Peyer's patch (tissue), 4 donors: ENCODE measurements around the gene IGSF8. TPM values are rescaled to one million over a fixed set of nuclear protein-coding genes. Genes with fewer than 3 reads are reported as not detected.

Experiments
- DNase-seq, 3 donors: peaks; one replicate each; pipeline ENCODE4 v3.0.0-alpha.2; 2017 to 2019
- H3K27ac ChIP-seq, 4 donors: fragments of 200-600 bp; sonication (generic); one replicate each; pipeline ENCODE4 v1.5.1; 2016 to 2019
- H3K27me3 ChIP-seq, 2 donors: fragments of 200-600 bp; sonication (generic); one replicate each; pipeline ENCODE4 v1.5.1; 2019
- H3K36me3 ChIP-seq, 3 donors: fragments of 200-600 bp; sonication (generic); one replicate each; pipeline ENCODE4 v1.5.1; 2016 to 2019
- H3K4me1 ChIP-seq, 4 donors: fragments of 200-600 bp; sonication (generic); one replicate each; pipeline ENCODE4 v1.5.1; 2016 to 2019
- H3K4me3 ChIP-seq, 4 donors: fragments of 200-600 bp; sonication (generic); 1 replicate in 3 of 4; 2 replicates in 1 of 4; pipeline ENCODE4 v1.5.1; 2016 to 2019; ENCODE audit warnings: mild to moderate bottlenecking in 1 of 4
- H3K9me3 ChIP-seq, 4 donors: fragments of 200-600 bp; sonication (generic); one replicate each; pipeline ENCODE4 v1.5.1; 2016 to 2019; ENCODE audit warnings: mild to moderate bottlenecking in 1 of 4
- POLR2A ChIP-seq, 2 donors: fragments of 450-650 bp; IDR thresholded peaks; one replicate each; pipeline ENCODE4 v1.5.1; 2017; ENCODE audit warnings: antibody characterized with exemption in 2 of 2, mild to moderate bottlenecking in 2 of 2, moderate library complexity in 2 of 2
- total RNA-seq, 4 donors: library from RNA; depleted of rRNA; stranded (reverse); fragments of >200 nt; gene quantifications; one replicate each; pipeline ENCODE4 v1.1.0, GENCODE V29; 2016
- TF ChIP-seq, protein P1 (sequence below), 6 experiments: fragments of 450-650 bp in 4 of 6; fragments of 200-600 bp in 2 of 6; sonication (generic) in 1 of 6; IDR thresholded peaks; one replicate each; pipeline ENCODE4 v1.5.1; 2017 to 2019; ENCODE audit warnings: antibody characterized with exemption in 6 of 6, mild to moderate bottlenecking in 3 of 6, moderate library complexity in 1 of 6

Gene IGSF8
- total RNA-seq, 4 donors from 2014 or later = 20.6 to 65.3 (median 38.9) TPM

DNA sequence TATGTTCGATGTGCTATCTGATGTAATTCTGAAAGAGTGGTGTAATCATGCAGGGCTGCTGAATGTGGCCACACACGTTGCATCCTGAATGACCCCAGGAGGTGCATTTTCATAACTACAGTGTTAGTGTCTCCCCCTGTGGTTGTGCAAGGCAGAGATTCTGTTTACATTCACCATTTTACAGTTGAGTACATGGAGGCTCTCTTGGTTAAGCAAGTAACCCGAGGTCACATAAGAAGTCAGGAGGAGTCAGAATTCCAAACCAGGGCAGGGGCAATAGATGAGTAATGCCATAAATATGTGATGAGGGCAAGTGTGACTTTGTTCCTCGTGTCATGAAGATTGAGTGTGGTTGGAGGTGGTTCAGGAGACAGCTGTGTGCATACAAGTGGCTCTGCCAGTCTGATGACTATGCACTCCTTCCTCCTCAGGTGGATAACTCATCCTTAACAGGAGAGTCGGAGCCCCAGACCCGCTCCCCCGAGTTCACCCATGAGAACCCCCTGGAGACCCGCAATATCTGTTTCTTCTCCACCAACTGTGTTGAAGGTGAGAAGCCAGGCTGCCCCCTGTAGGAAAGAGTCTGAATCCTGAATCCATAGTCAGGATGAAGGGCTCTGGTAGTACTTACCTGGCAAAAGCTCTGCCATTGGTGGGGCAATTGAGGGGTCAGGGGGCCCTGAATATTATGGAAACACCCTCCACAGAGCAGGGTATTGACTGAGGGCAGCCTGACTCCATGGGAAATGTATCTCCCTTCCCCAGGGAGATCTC is 26.5 kb upstream of the IGSF8 start:
- Histone ChIP-seq H3K9me3 (no peaks in the 10 kb centered on the region), H3K4me1 (no peaks in the 10 kb centered on the region), H3K4me3 (no peak overlapping the region), H3K36me3 (peaks cover 0 to 6% (median 0%) of the 10 kb centered on the region in 3 donors), H3K27ac (no peak overlapping the region), H3K27me3 (no peaks in the 10 kb centered on the region)
- no peak for TF ChIP-seq POLR2A (IDR thresholded peaks at IDR 0.05)
- TF ChIP-seq, protein P1, sequence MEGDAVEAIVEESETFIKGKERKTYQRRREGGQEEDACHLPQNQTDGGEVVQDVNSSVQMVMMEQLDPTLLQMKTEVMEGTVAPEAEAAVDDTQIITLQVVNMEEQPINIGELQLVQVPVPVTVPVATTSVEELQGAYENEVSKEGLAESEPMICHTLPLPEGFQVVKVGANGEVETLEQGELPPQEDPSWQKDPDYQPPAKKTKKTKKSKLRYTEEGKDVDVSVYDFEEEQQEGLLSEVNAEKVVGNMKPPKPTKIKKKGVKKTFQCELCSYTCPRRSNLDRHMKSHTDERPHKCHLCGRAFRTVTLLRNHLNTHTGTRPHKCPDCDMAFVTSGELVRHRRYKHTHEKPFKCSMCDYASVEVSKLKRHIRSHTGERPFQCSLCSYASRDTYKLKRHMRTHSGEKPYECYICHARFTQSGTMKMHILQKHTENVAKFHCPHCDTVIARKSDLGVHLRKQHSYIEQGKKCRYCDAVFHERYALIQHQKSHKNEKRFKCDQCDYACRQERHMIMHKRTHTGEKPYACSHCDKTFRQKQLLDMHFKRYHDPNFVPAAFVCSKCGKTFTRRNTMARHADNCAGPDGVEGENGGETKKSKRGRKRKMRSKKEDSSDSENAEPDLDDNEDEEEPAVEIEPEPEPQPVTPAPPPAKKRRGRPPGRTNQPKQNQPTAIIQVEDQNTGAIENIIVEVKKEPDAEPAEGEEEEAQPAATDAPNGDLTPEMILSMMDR (IDR thresholded peaks at IDR 0.05) = no peak
- no peak for DNase-seq

DNA sequence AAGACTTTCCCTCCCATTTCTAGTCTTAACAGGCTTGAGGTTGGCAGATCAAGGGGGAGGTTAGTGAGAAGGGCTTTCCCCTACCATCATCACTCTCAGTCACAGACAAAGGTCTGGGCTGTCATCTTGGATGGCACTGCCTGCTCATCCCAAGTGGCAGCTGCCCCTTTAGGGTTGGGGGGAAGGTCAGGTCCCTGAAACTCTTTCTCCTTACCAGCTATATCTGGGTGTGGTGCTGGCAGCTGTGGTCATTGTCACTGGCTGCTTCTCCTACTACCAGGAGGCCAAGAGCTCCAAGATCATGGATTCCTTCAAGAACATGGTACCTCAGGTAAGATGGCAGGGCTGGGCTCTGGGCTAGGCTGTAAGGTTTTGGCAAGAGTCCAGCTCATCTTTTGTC is 25.3 kb upstream of the IGSF8 start:
- Histone ChIP-seq H3K27ac (no peak overlapping the region), H3K4me1 (no peaks in the 10 kb centered on the region), H3K36me3 (peaks cover 0 to under 1% (median 0%) of the 10 kb centered on the region in 3 donors)

DNA sequence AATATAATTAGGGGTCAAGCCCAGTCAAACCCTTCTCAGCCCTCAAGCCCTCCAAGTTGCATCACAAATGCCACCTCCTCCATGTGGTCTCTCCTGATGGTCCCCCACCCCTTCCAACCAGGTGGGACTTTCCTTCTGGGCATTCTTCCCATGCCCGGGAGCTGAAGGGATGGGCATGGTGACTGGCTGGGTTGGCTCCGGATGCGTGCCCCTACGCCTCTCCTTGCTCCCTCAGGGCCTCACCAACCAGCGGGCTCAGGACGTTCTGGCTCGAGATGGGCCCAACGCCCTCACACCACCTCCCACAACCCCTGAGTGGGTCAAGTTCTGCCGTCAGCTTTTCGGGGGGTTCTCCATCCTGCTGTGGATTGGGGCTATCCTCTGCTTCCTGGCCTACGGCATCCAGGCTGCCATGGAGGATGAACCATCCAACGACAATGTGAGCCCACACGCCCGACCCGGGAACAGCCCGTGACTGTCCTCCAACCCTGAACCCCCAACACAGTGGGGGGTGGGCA is 24.6 kb upstream of the IGSF8 start:
- TF ChIP-seq, protein P1 (IDR thresholded peaks at IDR 0.05) = no peak
- TF ChIP-seq POLR2A (IDR thresholded peaks at IDR 0.05) = no peak
- Histone ChIP-seq H3K9me3 (no peaks in the 10 kb centered on the region), H3K4me3 (no peak overlapping the region), H3K27me3 (no peaks in the 10 kb centered on the region), H3K27ac (no peak overlapping the region), H3K4me1 (no peaks in the 10 kb centered on the region), H3K36me3 (no peaks in the 10 kb centered on the region)
- DNase-seq = no peak

More for the DNA sequence above, 25.3 kb upstream of the IGSF8 start:
- Histone ChIP-seq H3K9me3 (no peaks in the 10 kb centered on the region), H3K4me3 (no peak overlapping the region), H3K27me3 (no peaks in the 10 kb centered on the region)
- TF ChIP-seq POLR2A (IDR thresholded peaks at IDR 0.05) = no peak
- TF ChIP-seq, protein P1 (IDR thresholded peaks at IDR 0.05) = no peak
- no peak for DNase-seq

DNA sequence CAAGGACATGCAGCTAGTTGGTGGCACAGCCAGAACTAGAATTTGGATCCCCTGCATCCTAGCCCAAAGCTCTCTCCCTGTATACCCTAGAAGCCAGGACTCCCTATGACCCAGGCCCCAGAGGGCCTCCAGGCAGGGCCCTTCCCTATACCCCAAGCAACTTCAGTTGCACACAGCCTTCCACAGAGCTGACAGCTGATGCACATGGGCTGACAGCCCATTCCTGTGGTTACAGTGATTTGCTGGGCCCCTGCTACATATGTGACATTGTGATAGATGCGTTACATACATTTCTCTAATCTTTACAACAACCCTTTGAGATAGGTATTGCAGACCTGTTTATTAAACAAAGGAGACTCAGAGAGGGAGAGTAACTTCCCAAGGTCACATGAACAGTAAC is 23.0 kb upstream of the IGSF8 start:
- Histone ChIP-seq H3K27me3 (no peaks in the 10 kb centered on the region), H3K36me3 (no peaks in the 10 kb centered on the region), H3K27ac (no peak overlapping the region), H3K4me1 (no peaks in the 10 kb centered on the region), H3K4me3 (no peak overlapping the region), H3K9me3 (no peaks in the 10 kb centered on the region)
- no peak for DNase-seq
- TF ChIP-seq, protein P1 (IDR thresholded peaks at IDR 0.05) = no peak
- no peak for TF ChIP-seq POLR2A (IDR thresholded peaks at IDR 0.05)

DNA sequence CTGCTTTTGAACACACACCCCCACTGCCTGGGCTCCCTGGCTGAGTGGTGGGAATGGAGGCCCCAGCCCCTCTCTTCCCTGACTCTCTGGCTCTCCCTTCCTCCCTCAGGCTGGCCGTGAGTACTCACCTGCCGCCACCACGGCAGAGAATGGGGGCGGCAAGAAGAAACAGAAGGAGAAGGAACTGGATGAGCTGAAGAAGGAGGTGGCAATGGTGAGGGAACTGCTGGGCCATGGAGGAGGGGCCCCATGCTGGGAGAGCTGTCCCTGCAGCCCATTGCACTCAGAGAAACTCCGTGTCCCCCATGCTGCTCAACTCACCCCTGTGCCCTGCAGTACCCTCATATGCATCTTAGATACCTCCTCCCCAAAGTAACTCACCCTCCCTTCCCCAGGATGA is 22.4 kb upstream of the IGSF8 start:
- Histone ChIP-seq H3K4me1 (no peaks in the 10 kb centered on the region), H3K9me3 (no peaks in the 10 kb centered on the region), H3K27me3 (no peaks in the 10 kb centered on the region), H3K27ac (no peak overlapping the region), H3K36me3 (no peaks in the 10 kb centered on the region), H3K4me3 (no peak overlapping the region)
- TF ChIP-seq, protein P1 (IDR thresholded peaks at IDR 0.05) = no peak
- no peak for TF ChIP-seq POLR2A (IDR thresholded peaks at IDR 0.05)
- DNase-seq = no peak
